BLaER1 treated with 17β-estradiol and CSF1 and Interleukin-3, amounts not matched to agents 10 nM and 100 nM (cell line): ENCODE results near the gene RCCD1.

Source experiments
- H3K27ac ChIP-seq, 11 experiments: shearing (Covaris generic); formaldehyde crosslinking; 2 replicates each; pipeline ENCODE4 v1.8.1; 2022
- H3K27me3 ChIP-seq, 11 experiments: shearing (Covaris generic); formaldehyde crosslinking; 2 replicates each; pipeline ENCODE4 v1.8.1; 2022
- H3K36me3 ChIP-seq, 11 experiments: shearing (Covaris generic); formaldehyde crosslinking; 2 replicates each; pipeline ENCODE4 v1.8.1; 2022
- H3K4me1 ChIP-seq, 10 experiments: shearing (Covaris generic); formaldehyde crosslinking; 2 replicates each; pipeline ENCODE4 v1.8.1; 2022
- H3K4me2 ChIP-seq, 11 experiments: shearing (Covaris generic); formaldehyde crosslinking; 2 replicates each; pipeline ENCODE4 v1.8.1; 2022
- H3K4me3 ChIP-seq, 10 experiments: shearing (Covaris generic); formaldehyde crosslinking; 2 replicates each; pipeline ENCODE4 v1.8.1; 2022
- H3K9ac ChIP-seq, 11 experiments: shearing (Covaris generic); formaldehyde crosslinking; 2 replicates each; pipeline ENCODE4 v1.8.1; 2022
- H3K9me3 ChIP-seq, 11 experiments: shearing (Covaris generic); formaldehyde crosslinking; replicated peaks in 1 of 11; 2 replicates each; pipeline ENCODE4 v1.8.1; 2022
- H4K20me1 ChIP-seq, 11 experiments: shearing (Covaris generic); formaldehyde crosslinking; 2 replicates each; pipeline ENCODE4 v1.8.1; 2022
- Cebpa-rat ChIP-seq, 11 experiments: shearing (Covaris generic); IDR thresholded peaks; 2 replicates each; pipeline ENCODE4 v1.8.1; 2022

Gene RCCD1

DNA sequence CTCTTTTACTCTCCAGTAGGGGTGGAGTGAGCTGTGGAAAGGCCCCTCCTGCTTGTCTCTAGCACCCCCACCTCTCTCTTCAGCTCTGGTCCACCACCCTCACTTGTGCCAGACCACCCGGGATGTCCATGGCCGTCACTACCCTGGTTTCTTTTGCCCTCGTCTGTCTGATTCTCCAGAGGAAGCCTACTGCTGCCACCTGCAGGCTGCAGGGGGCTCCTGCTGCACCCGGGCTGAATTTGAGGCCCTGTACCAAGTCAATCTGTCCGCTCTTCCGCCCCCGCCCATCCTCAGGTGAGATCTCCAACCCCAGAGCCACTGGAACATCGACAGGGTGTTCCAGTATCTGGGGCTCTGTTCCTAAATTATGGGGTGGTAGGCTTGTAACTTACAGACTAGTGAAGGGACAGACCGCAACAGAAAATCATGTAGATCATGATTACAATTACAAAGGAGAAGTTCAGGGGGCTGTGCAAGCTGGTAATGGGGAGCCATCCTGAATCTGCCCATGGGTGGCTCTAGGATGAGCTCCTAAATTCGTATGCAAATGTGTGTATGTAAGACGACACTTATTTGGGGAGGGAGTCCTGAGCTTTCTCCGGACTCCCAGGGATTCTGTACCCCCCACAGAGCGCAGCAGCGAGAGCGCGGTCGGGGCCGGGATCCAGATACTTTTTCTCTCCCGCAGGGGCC, 20.3 kb upstream of the RCCD1 start:
- Histone ChIP-seq H3K9ac (peak overlapping the region; percentile 86 to 94 (median 88); a peak in 21 of 22 replicates), H3K27ac (peak overlapping the region; percentile 47 to 87 (median 80); a peak in 16 of 22 replicates), H3K9me3 (no peaks in the 10 kb centered on the region), H3K27me3 (no peaks in the 10 kb centered on the region), H3K4me1 (peaks cover 56 to 73% (median 67%) of the 10 kb centered on the region in 10 experiments), H3K4me3 (peak overlapping the region; percentile 69 to 84 (median 80)), H3K36me3 (peaks cover 26 to 36% (median 32%) of the 10 kb centered on the region in 11 experiments), H3K4me2 (peak overlapping the region; percentile 85 to 100 (median 98)), H4K20me1 (peaks cover 6 to 34% (median 17%) of the 10 kb centered on the region in 11 experiments; a peak in 17 of 22 replicates)
- TF ChIP-seq Cebpa-rat (IDR thresholded peaks at IDR 0.05), result no peak

DNA sequence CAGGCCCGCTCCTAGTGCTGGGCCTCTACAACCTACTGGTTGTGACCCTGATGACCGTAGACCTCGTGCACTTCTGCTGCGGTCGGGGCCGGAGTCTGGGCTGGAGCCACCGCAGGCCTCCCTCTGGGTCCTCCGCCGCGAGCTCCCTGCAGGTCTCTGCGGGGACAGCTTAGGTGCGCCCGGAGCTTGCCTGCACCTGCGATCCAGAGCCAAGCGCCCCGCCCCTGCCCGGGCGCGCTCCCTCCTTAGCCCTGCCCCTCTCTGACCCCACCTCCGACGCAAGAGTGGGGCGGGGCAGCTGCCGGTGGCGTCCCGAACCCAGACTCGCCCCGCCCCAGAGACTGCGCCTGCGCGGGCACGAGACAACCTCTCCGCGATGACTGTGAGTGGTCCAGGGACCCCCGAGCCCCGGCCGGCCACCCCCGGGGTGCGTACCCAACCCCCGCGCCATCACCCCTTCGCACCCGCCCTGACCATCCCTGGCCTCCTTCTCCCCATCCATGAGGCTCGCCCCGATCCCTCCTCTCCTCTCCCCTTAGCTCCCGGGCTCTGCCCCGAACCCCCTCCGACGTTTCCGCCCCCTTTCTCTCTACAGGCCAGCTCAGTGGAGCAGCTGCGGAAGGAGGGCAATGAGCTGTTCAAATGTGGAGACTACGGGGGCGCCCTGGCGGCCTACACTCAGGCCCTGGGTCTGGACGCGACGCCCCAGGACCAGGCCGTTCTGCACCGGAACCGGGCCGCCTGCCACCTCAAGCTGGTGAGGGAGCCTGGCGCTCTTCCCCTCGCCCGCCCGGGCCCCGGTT, 19.5 kb upstream of the RCCD1 start, which contains the start of gene UNC45A:
TSS of gene UNC45A (plus strand) at position 337 of the 803 bp plus-strand sequence. CDS start at position 377, 40 bp downstream.
- H3K9ac ChIP-seq, result peak within 1 kb of the TSS; percentile 86 to 94 (median 88)
- no peak for TF ChIP-seq Cebpa-rat (IDR thresholded peaks at IDR 0.05)

GRCh38 chr15:90936823-90937222, 17.9 kb upstream of the RCCD1 start:
- Histone ChIP-seq H3K4me3 (peak overlapping the region in 9 of 10 experiments; percentile 69 to 84 (median 79); a peak in 14 of 20 replicates), H3K9me3 (no peaks in the 10 kb centered on the region)

More for the DNA sequence above, 19.5 kb upstream of the RCCD1 start, which contains the start of gene UNC45A:
- H3K27me3 ChIP-seq, result no peaks in the 10 kb centered on the region
- H3K4me2 ChIP-seq, result peak within 1 kb of the TSS; percentile 85 to 100 (median 98)
- H3K4me1 ChIP-seq, result peaks cover 56 to 77% (median 71%) of the 10 kb centered on the region in 10 experiments
- peak within 1 kb of the TSS; percentile 69 to 84 (median 80) for H3K4me3 ChIP-seq
- H3K9me3 ChIP-seq, result no peaks in the 10 kb centered on the region
- peaks cover 33 to 44% (median 39%) of the 10 kb centered on the region in 11 experiments for H3K36me3 ChIP-seq
- H4K20me1 ChIP-seq, result peaks cover 7 to 40% (median 25%) of the 10 kb centered on the region in 11 experiments; a peak in 17 of 22 replicates
- H3K27ac ChIP-seq, result peak within 1 kb of the TSS; percentile 47 to 87 (median 80); a peak in 21 of 22 replicates

GRCh38 chr15:90938261-90938660, 16.4 kb upstream of the RCCD1 start:
- peaks cover 9 to 59% (median 25%) of the 10 kb centered on the region in 11 experiments; a peak in 19 of 22 replicates for H4K20me1 ChIP-seq
- TF ChIP-seq Cebpa-rat (IDR thresholded peaks at IDR 0.05), result no peak
- no peaks in the 10 kb centered on the region for H3K27me3 ChIP-seq
- H3K4me1 ChIP-seq, result peaks cover 32 to 50% (median 43%) of the 10 kb centered on the region in 10 experiments
- H3K36me3 ChIP-seq, result peaks cover 64 to 75% (median 70%) of the 10 kb centered on the region in 11 experiments
- no peak overlapping the region for H3K27ac ChIP-seq
- no peaks in the 10 kb centered on the region for H3K9me3 ChIP-seq
- H3K9ac ChIP-seq, result no peak overlapping the region
- H3K4me3 ChIP-seq, result no peak overlapping the region
- H3K4me2 ChIP-seq, result no peak overlapping the region

More at GRCh38 chr15:90936823-90937222, 17.9 kb upstream of the RCCD1 start:
- H4K20me1 ChIP-seq, result peaks cover 9 to 45% (median 25%) of the 10 kb centered on the region in 11 experiments; a peak in 18 of 22 replicates
- H3K9ac ChIP-seq, result peak overlapping the region; percentile 86 to 94 (median 88); a peak in 21 of 22 replicates
- H3K27ac ChIP-seq, result no peak overlapping the region
- peaks cover 50 to 60% (median 56%) of the 10 kb centered on the region in 11 experiments for H3K36me3 ChIP-seq
- peak overlapping the region; percentile 85 to 100 (median 98) for H3K4me2 ChIP-seq
- H3K27me3 ChIP-seq, result no peaks in the 10 kb centered on the region
- peaks cover 41 to 61% (median 54%) of the 10 kb centered on the region in 10 experiments for H3K4me1 ChIP-seq
- TF ChIP-seq Cebpa-rat (IDR thresholded peaks at IDR 0.05), result no peak

GRCh38 chr15:90939756-90940155, 14.9 kb upstream of the RCCD1 start:
- Histone ChIP-seq H3K27ac (no peak overlapping the region), H3K4me2 (peak overlapping the region in 1 of 11 experiments; percentile 12; a peak in 3 of 22 replicates), H3K9ac (peak overlapping the region in 9 of 11 experiments; percentile 5 to 41 (median 20); a peak in 4 of 22 replicates), H3K4me3 (no peak overlapping the region), H3K4me1 (peaks cover 22 to 35% (median 29%) of the 10 kb centered on the region in 10 experiments), H3K27me3 (no peaks in the 10 kb centered on the region), H3K36me3 (peaks cover 79 to 90% (median 85%) of the 10 kb centered on the region in 11 experiments), H4K20me1 (peaks cover 9 to 63% (median 25%) of the 10 kb centered on the region in 11 experiments; a peak in 19 of 22 replicates), H3K9me3 (no peaks in the 10 kb centered on the region)
- no peak for TF ChIP-seq Cebpa-rat (IDR thresholded peaks at IDR 0.05)

- H3K9me3 ChIP-seq, result no peaks in the 10 kb centered on the region
- no peak overlapping the region for H3K27ac ChIP-seq
- no peak overlapping the region for H3K9ac ChIP-seq
- no peaks in the 10 kb centered on the region for H3K27me3 ChIP-seq
- H3K4me3 ChIP-seq, result no peak overlapping the region
- H4K20me1 ChIP-seq, result peaks cover 9 to 57% (median 19%) of the 10 kb centered on the region in 11 experiments; a peak in 19 of 22 replicates
- peaks cover 90 to 100% (median 96%) of the 10 kb centered on the region in 11 experiments for H3K36me3 ChIP-seq
- peaks cover 16 to 28% (median 23%) of the 10 kb centered on the region in 10 experiments for H3K4me1 ChIP-seq
- H3K4me2 ChIP-seq, result no peak overlapping the region
- TF ChIP-seq Cebpa-rat (IDR thresholded peaks at IDR 0.05), result no peak
Measured at GRCh38 chr15:90941038-90941437, 13.6 kb upstream of the RCCD1 start.

DNA sequence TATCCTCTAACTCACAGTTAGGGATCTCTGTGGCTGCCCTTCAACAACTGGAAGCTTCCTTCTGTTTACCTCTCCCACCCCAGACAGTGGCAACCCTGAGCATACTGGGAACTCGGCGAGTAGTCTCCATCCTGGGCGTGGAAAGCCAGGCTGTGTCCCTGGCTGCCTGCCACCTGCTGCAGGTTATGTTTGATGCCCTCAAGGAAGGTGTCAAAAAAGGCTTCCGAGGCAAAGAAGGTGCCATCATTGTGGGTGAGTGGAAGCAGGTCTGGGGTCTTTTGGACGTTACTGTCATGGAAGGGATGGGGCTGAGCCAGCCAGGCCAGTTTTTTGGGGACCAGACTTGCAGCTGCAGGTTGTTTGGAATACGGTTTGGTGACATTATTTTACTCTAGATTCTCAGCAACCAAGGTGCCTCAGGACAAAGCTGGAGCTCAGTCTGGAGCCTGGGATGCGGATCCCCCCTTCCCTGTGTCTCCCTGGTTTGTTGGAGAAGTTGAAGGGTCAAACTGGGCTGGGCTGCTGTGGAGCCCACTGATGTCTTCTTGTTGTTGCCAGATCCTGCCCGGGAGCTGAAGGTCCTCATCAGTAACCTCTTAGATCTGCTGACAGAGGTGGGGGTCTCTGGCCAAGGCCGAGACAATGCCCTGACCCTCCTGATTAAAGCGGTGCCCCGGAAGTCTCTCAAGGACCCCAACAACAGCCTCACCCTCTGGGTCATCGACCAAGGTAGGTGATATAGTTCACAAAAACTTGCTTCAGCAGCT, 12.1 kb upstream of the RCCD1 start:
- H3K4me2 ChIP-seq, result no peak overlapping the region
- peaks cover 98 to 100% (median 99%) of the 10 kb centered on the region in 11 experiments for H3K36me3 ChIP-seq
- H3K27me3 ChIP-seq, result no peaks in the 10 kb centered on the region
- H3K4me1 ChIP-seq, result peaks cover 1 to 14% (median 10%) of the 10 kb centered on the region in 10 experiments; a peak in 16 of 20 replicates
- no peak for TF ChIP-seq Cebpa-rat (IDR thresholded peaks at IDR 0.05)
- peaks cover 0 to 53% (median 16%) of the 10 kb centered on the region in 11 experiments; a peak in 15 of 22 replicates for H4K20me1 ChIP-seq
- H3K4me3 ChIP-seq, result no peak overlapping the region
- H3K9ac ChIP-seq, result 0 out of 22 replicates have a peak overlapping the region, but pooled peaks of 1 of the 11 experiments have one; percentile 15
- no peaks in the 10 kb centered on the region for H3K9me3 ChIP-seq
- H3K27ac ChIP-seq, result no peak overlapping the region

DNA sequence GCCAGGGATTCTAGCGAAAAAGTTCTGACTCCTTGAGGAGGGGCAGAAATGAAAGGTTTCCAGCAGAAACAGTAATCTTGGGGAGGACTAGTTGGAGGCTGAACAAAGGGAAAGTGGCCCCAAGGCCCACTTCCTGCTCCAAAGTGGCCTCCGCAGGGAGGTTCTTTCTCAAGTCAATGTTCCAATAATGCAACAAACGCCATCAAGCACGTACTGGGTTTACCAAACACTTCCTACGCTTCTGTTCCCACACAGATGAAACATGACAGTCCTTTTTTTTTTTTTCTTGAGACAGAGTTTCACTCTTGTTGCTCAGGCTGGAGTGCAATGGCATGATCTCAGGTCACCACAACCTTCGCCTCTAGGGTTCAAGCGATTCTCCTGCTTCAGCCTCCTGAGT, 9.6 kb upstream of the RCCD1 start:
- Histone ChIP-seq H3K36me3 (peaks cover 96 to 100% (median 98%) of the 10 kb centered on the region in 11 experiments), H3K9ac (no peak overlapping the region), H3K27ac (no peak overlapping the region), H3K4me3 (no peak overlapping the region), H3K9me3 (no peaks in the 10 kb centered on the region), H3K4me2 (no peak overlapping the region), H4K20me1 (peaks cover 0 to 63% (median 14%) of the 10 kb centered on the region in 11 experiments; a peak in 13 of 22 replicates), H3K4me1 (peaks cover 5 to 30% (median 13%) of the 10 kb centered on the region in 10 experiments; a peak in 17 of 20 replicates), H3K27me3 (no peaks in the 10 kb centered on the region)
- no peak for TF ChIP-seq Cebpa-rat (IDR thresholded peaks at IDR 0.05)
